T47D (cell line): ENCODE measurements around the gene SRBD1.
A peak's percentile ranks its signal among the peaks of the same experiment; 100 is the strongest.

Experiments
- DNase-seq, 2 experiments: peaks; one replicate each; pipeline versions ENCODE4 v3.0.0 to v3.0.0-alpha.2; 2011 to 2012; ENCODE audit warnings: low read depth in 1 of 2, low spot score in 1 of 2
- JUND ChIP-seq: IDR thresholded peaks from 2 replicates; pipeline ENCODE4 v1.6.1; 2012; ENCODE audit warnings: low read depth
- in situ Hi-C: cut with HindIII; loops from 2 replicates; pipeline ENCODE4 v1.10.0; 2016; ENCODE audit warnings: low sequenced_read_pairs, low pct_unique_long_range_greater_than_20kb

SRBD1 gene

GRCh38 chr2:45647986-45648520, 37.0 kb upstream of the SRBD1 start:
- DNase-seq: no peak
- in situ Hi-C loops: no loop called here
- TF ChIP-seq JUND: no peak

GRCh38 chr2:45647356-45647755, 36.3 kb upstream of the SRBD1 start:
- TF ChIP-seq JUND: no peak

GRCh38 chr2:45646289-45646688, 35.2 kb upstream of the SRBD1 start:
- in situ Hi-C loops: no loop called here
- DNase-seq: no peak
- TF ChIP-seq JUND: no peak

More at GRCh38 chr2:45647356-45647755, 36.3 kb upstream of the SRBD1 start:
- in situ Hi-C loops: no loop called here
- DNase-seq: no peak

GRCh38 chr2:45643543-45644542, 32.8 kb upstream of the SRBD1 start:
- no peak for TF ChIP-seq JUND
- in situ Hi-C loops: no loop called here
- DNase-seq: peak; percentile 54 to 65

GRCh38 chr2:45643095-45643494, 32.0 kb upstream of the SRBD1 start:
- in situ Hi-C loops: no loop called here
- no peak for DNase-seq

GRCh38 chr2:45640576-45640975, 29.5 kb upstream of the SRBD1 start:
- in situ Hi-C loops: no loop called here
- no peak for TF ChIP-seq JUND

More at GRCh38 chr2:45643095-45643494, 32.0 kb upstream of the SRBD1 start:
- TF ChIP-seq JUND: no peak

GRCh38 chr2:45637440-45637839, 26.4 kb upstream of the SRBD1 start:
- in situ Hi-C loops: no loop called here
- no peak for DNase-seq
- TF ChIP-seq JUND: no peak

More at GRCh38 chr2:45640576-45640975, 29.5 kb upstream of the SRBD1 start:
- DNase-seq: no peak

- in situ Hi-C loops: no loop called here
- no peak for TF ChIP-seq JUND
- no peak for DNase-seq
These were observed 24.9 kb upstream of the SRBD1 start for GRCh38 chr2:45636008-45636407.

GRCh38 chr2:45634223-45634622, 23.2 kb upstream of the SRBD1 start:
- in situ Hi-C loops: no loop called here
- DNase-seq: no peak
- TF ChIP-seq JUND: no peak

GRCh38 chr2:45631955-45632354, 20.9 kb upstream of the SRBD1 start:
- no peak for TF ChIP-seq JUND
- in situ Hi-C loops: no loop called here
- DNase-seq: no peak

GRCh38 chr2:45631319-45631718, 20.3 kb upstream of the SRBD1 start:
- in situ Hi-C loops: no loop called here
- no peak for TF ChIP-seq JUND
- no peak for DNase-seq

GRCh38 chr2:45629971-45630370, 18.9 kb upstream of the SRBD1 start:
- DNase-seq: no peak
- no peak for TF ChIP-seq JUND
- in situ Hi-C loops: no loop called here

GRCh38 chr2:45627911-45628310, 16.8 kb upstream of the SRBD1 start:
- no peak for DNase-seq
- no peak for TF ChIP-seq JUND
- in situ Hi-C loops: no loop called here
